ENCODE measurements around the gene DDR2. TPM values are rescaled to one million over a fixed set of nuclear protein-coding genes. Genes with fewer than 3 reads are reported as not detected.

Gene DDR2
- total and polyA plus RNA-seq, 2 donors from 2014 or later, result 3.9 to 19.8 TPM

DNA sequence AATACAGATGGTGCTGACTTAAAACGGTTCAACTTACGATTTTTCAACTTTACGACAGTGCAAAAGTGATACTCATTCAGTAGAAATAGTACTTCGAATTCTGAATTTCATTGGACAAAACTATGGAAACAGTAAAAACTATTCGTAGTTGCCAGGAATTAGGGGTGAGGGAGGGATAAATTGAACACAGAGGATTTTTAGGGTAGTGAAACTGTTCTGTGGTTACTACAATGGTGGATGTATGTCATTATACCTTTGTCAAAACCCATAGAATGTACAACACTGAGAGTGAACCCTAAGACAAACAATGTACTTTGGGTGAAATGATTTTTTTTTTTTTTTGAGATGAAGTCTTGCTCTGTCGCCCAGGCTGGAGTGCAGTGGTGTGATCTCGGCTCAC, 7.5 kb downstream of the DDR2 start:
- intact Hi-C loops (cut with DNase I), result no loop called here
- no peak for FAIRE-seq

GRCh38 chr1:162641114-162641513, 8.8 kb downstream of the DDR2 start:
- FAIRE-seq (no peak), DNase-seq (no peak)
- Histone ChIP-seq H3K9ac (ENCODE audit: low read length in 3 of 3) (no peak overlapping the region), H3K27me3 (ENCODE audit: control insufficient read depth, insufficient read depth, low read length) (no peaks in the 10 kb centered on the region), H3K4me3 (ENCODE audit: low read length in 3 of 3) (no peak overlapping the region), H3K9me3 (ENCODE audit: control insufficient read depth in 2 of 3, insufficient read depth in 1 of 3, low read length in 3 of 3) (no peaks in the 10 kb centered on the region), H3K27ac (ENCODE audit: low read depth in 2 of 2, low read length in 2 of 2) (no peak overlapping the region), H3K36me3 (ENCODE audit: control insufficient read depth in 2 of 3, insufficient read depth in 3 of 3, low read length in 3 of 3) (no peaks in the 10 kb centered on the region), H3K4me1 (ENCODE audit: control insufficient read depth in 2 of 3, insufficient read depth in 2 of 3, low read depth in 1 of 3, low read length in 3 of 3) (no peaks in the 10 kb centered on the region)
- intact Hi-C loops (cut with DNase I), result no loop called here
- TF ChIP-seq CTCF (IDR thresholded peaks at IDR 0.05; ENCODE audit: borderline replicate concordance, extremely low read depth, insufficient read depth), result no peak

More for the DNA sequence above, 7.5 kb downstream of the DDR2 start:
- Histone ChIP-seq H3K27me3 (ENCODE audit: control insufficient read depth, insufficient read depth, low read length) (no peaks in the 10 kb centered on the region), H3K9me3 (ENCODE audit: control insufficient read depth in 2 of 3, insufficient read depth in 1 of 3, low read length in 3 of 3) (no peaks in the 10 kb centered on the region), H3K27ac (ENCODE audit: low read depth in 2 of 2, low read length in 2 of 2) (no peak overlapping the region), H3K4me1 (ENCODE audit: control insufficient read depth in 2 of 3, insufficient read depth in 2 of 3, low read depth in 1 of 3, low read length in 3 of 3) (no peaks in the 10 kb centered on the region), H3K4me3 (ENCODE audit: low read length in 3 of 3) (no peak overlapping the region), H3K36me3 (ENCODE audit: control insufficient read depth in 2 of 3, insufficient read depth in 3 of 3, low read length in 3 of 3) (no peaks in the 10 kb centered on the region), H3K9ac (ENCODE audit: low read length in 3 of 3) (no peak overlapping the region)
- no peak for DNase-seq
- TF ChIP-seq CTCF (IDR thresholded peaks at IDR 0.05; ENCODE audit: borderline replicate concordance, extremely low read depth, insufficient read depth), result no peak

GRCh38 chr1:162644986-162645314, 12.7 kb downstream of the DDR2 start:
- Histone ChIP-seq H3K27me3 (ENCODE audit: control insufficient read depth, insufficient read depth, low read length) (no peaks in the 10 kb centered on the region), H3K36me3 (ENCODE audit: control insufficient read depth in 2 of 3, insufficient read depth in 3 of 3, low read length in 3 of 3) (no peaks in the 10 kb centered on the region), H3K9ac (ENCODE audit: low read length in 3 of 3) (no peak overlapping the region), H3K27ac (ENCODE audit: low read depth in 2 of 2, low read length in 2 of 2) (no peak overlapping the region), H3K4me1 (ENCODE audit: control insufficient read depth in 2 of 3, insufficient read depth in 2 of 3, low read depth in 1 of 3, low read length in 3 of 3) (no peaks in the 10 kb centered on the region), H3K9me3 (ENCODE audit: control insufficient read depth in 2 of 3, insufficient read depth in 1 of 3, low read length in 3 of 3) (no peaks in the 10 kb centered on the region), H3K4me3 (ENCODE audit: low read length in 3 of 3) (no peak overlapping the region)
- no peak for TF ChIP-seq CTCF (IDR thresholded peaks at IDR 0.05; ENCODE audit: borderline replicate concordance, extremely low read depth, insufficient read depth)
- intact Hi-C loops (cut with DNase I), result no loop called here
- DNase-seq (no peak), FAIRE-seq (no peak)

- FAIRE-seq (no peak), DNase-seq (no peak)
- no peaks in the 10 kb centered on the region for H3K27me3 ChIP-seq (ENCODE audit: control insufficient read depth, insufficient read depth, low read length)
- no peak for TF ChIP-seq CTCF (IDR thresholded peaks at IDR 0.05; ENCODE audit: borderline replicate concordance, extremely low read depth, insufficient read depth)
- H3K9me3 ChIP-seq (ENCODE audit: control insufficient read depth in 2 of 3, insufficient read depth in 1 of 3, low read length in 3 of 3), result no peaks in the 10 kb centered on the region
- no peak overlapping the region for H3K9ac ChIP-seq (ENCODE audit: low read length in 3 of 3)
- intact Hi-C loops (cut with DNase I), result no loop called here
- H3K27ac ChIP-seq (ENCODE audit: low read depth in 2 of 2, low read length in 2 of 2), result no peak overlapping the region
- no peak overlapping the region for H3K4me3 ChIP-seq (ENCODE audit: low read length in 3 of 3)
- no peaks in the 10 kb centered on the region for H3K36me3 ChIP-seq (ENCODE audit: control insufficient read depth in 2 of 3, insufficient read depth in 3 of 3, low read length in 3 of 3)
- no peaks in the 10 kb centered on the region for H3K4me1 ChIP-seq (ENCODE audit: control insufficient read depth in 2 of 3, insufficient read depth in 2 of 3, low read depth in 1 of 3, low read length in 3 of 3)
These were observed 13.4 kb downstream of the DDR2 start for GRCh38 chr1:162645666-162646065.
